ENCODE data around the gene MEPE.

Gene MEPE

GRCh38 chr4:87832669-87833068 is at the start of gene MEPE:
TSS of gene MEPE (plus strand) at chr4:87832969. CDS start at chr4:87834715, 1,746 bp downstream.
- no peak for DNase-seq

- no peak for DNase-seq
Observed at GRCh38 chr4:87783781-87784180, 49.0 kb upstream of the MEPE start.

- DNase-seq, result no peak
Observed at GRCh38 chr4:87785731-87786509, 46.8 kb upstream of the MEPE start.

- no peak for DNase-seq
Observed at GRCh38 chr4:87799301-87800113, 33.3 kb upstream of the MEPE start, which contains the start of gene IBSP. TSS of gene IBSP (plus strand) at chr4:87799554. CDS start at chr4:87802362, 2,808 bp downstream.

- no peak for DNase-seq
Observed at GRCh38 chr4:87802858-87803257, 29.9 kb upstream of the MEPE start.

GRCh38 chr4:87803421-87803820 is 29.3 kb upstream of the MEPE start:
- no peak for DNase-seq

GRCh38 chr4:87804871-87805270 is 27.9 kb upstream of the MEPE start:
- no peak for DNase-seq

- DNase-seq, result no peak
Observed at GRCh38 chr4:87805971-87806370, 26.8 kb upstream of the MEPE start.

- no peak for DNase-seq
Observed at GRCh38 chr4:87806520-87806919, 26.2 kb upstream of the MEPE start.

GRCh38 chr4:87807402-87807801 is 25.4 kb upstream of the MEPE start:
- no peak for DNase-seq

- DNase-seq, result no peak
Observed at GRCh38 chr4:87811977-87812376, 20.8 kb upstream of the MEPE start.

- no peak for DNase-seq
Observed at GRCh38 chr4:87819281-87819919, 13.4 kb upstream of the MEPE start.

GRCh38 chr4:87823200-87823599 is 9.6 kb upstream of the MEPE start:
- DNase-seq, result no peak

GRCh38 chr4:87823724-87824123 is 9.0 kb upstream of the MEPE start:
- no peak for DNase-seq

- DNase-seq, result no peak
Observed at GRCh38 chr4:87824352-87824751, 8.4 kb upstream of the MEPE start.

- DNase-seq, result no peak
Observed at GRCh38 chr4:87834401-87834800, 1.6 kb downstream of the MEPE start.

GRCh38 chr4:87835197-87835596 is 2.4 kb downstream of the MEPE start:
- no peak for DNase-seq

- no peak for DNase-seq
Observed at GRCh38 chr4:87835743-87836142, 3.0 kb downstream of the MEPE start.

- no peak for DNase-seq
Observed at GRCh38 chr4:87838205-87838604, 5.4 kb downstream of the MEPE start.

GRCh38 chr4:87838890-87839591 is 6.3 kb downstream of the MEPE start:
- DNase-seq, result no peak

- no peak for DNase-seq
Observed at GRCh38 chr4:87839592-87839946, 6.8 kb downstream of the MEPE start.

- DNase-seq, result no peak
Observed at GRCh38 chr4:87840149-87840548, 7.4 kb downstream of the MEPE start.

- no peak for DNase-seq
Observed at GRCh38 chr4:87843936-87844335, 11.2 kb downstream of the MEPE start.
